Caco-2 (cell line): Measurements from ENCODE around the gene RALGPS1. TPM values are rescaled to one million over a fixed set of nuclear protein-coding genes. Genes with fewer than 3 reads are reported as not detected.

Experiments
- BruUV-seq: library from RNA; stranded (reverse); fragments of 400-500 nt; replicated peaks from 2 replicates; lab custom pipeline; 2021; lab: Mats Ljungman, UMichigan
- CTCF ChIA-PET: fragments of 300-600 bp; sonication (Branson Sonifier 250); formaldehyde crosslinking; loops from one replicate; lab custom pipeline; 2022; ENCODE audit warnings: antibody characterized with exemption; lab: Charles Lee
- POLR2A ChIA-PET: fragments of 300-600 bp; sonication (Branson Sonifier 250); formaldehyde crosslinking; loops from one replicate; lab custom pipeline; 2022; ENCODE audit warnings: antibody characterized with exemption; lab: Charles Lee
- DNase-seq, 2 experiments: peaks; one replicate each; pipeline versions ENCODE4 v3.0.0 to v3.0.0-alpha.2; 2020 to 2022
- H3K27me3 ChIP-seq: replicated peaks from 2 replicates; pipeline ENCODE4 v1.6.0; 2011; ENCODE audit warnings: low read length; ENCODE audit not compliant: control insufficient read depth, insufficient read depth
- H3K36me3 ChIP-seq: 2 replicates; pipeline ENCODE4 v1.5.1; 2011; ENCODE audit warnings: low read length; ENCODE audit not compliant: control insufficient read depth, insufficient read depth
- H3K4me1 ChIP-seq: fragments of 250-450 bp; sonication (Bioruptor Pico); 2 replicates; pipeline ENCODE4 v1.5.1; 2020; ENCODE audit warnings: mild to moderate bottlenecking
- H3K4me3 ChIP-seq: 2 replicates; pipeline ENCODE4 v1.5.1; 2011; ENCODE audit warnings: low read depth, mild to moderate bottlenecking, control low read depth, low read length
- H3K9me3 ChIP-seq: fragments of 250-450 bp; sonication (Bioruptor Pico); 2 replicates; pipeline ENCODE4 v1.5.1; 2020; ENCODE audit warnings: mild to moderate bottlenecking, moderate library complexity
- H3K27ac Mint-ChIP-seq: one replicate; pipeline ENCODE4 v1.8.0; 2022; ENCODE audit warnings: mixed read lengths; ENCODE audit not compliant: unreplicated experiment
- H3K27me3 Mint-ChIP-seq: one replicate; pipeline ENCODE4 v1.8.0; 2022; ENCODE audit warnings: mixed read lengths; ENCODE audit not compliant: insufficient read depth, unreplicated experiment
- H3K36me3 Mint-ChIP-seq: one replicate; pipeline ENCODE4 v1.8.0; 2022; ENCODE audit warnings: mild to moderate bottlenecking, mixed read lengths; ENCODE audit not compliant: insufficient read depth, unreplicated experiment
- H3K4me1 Mint-ChIP-seq: one replicate; pipeline ENCODE4 v1.8.0; 2022; ENCODE audit warnings: low read depth, mixed read lengths; ENCODE audit not compliant: unreplicated experiment
- H3K4me3 Mint-ChIP-seq: one replicate; pipeline ENCODE4 v1.8.0; 2022; ENCODE audit warnings: mild to moderate bottlenecking, moderate library complexity, mixed read lengths; ENCODE audit not compliant: unreplicated experiment
- H3K9me3 Mint-ChIP-seq: one replicate; pipeline ENCODE4 v1.8.0; 2022; ENCODE audit warnings: mixed read lengths; ENCODE audit not compliant: unreplicated experiment
- CTCF ChIP-seq, 2 experiments: fragments of 200-600 bp in 1 of 2; IDR thresholded peaks; 1 replicate in 1 of 2; 2 replicates in 1 of 2; pipeline versions ENCODE4 v1.5.1 to v1.8.0; 2011 to 2022; ENCODE audit warnings: antibody characterized with exemption in 1 of 2, control low read depth in 1 of 2, inconsistent platforms in 1 of 2, low read depth in 1 of 2, low read length in 1 of 2, mild to moderate bottlenecking in 1 of 2, moderate library complexity in 1 of 2; ENCODE audit not compliant: insufficient read depth in 1 of 2, severe bottlenecking in 1 of 2, unreplicated experiment in 1 of 2
- intact Hi-C: fragments of 100-400 bp; cut with micrococcal nuclease; formaldehyde crosslinking; loops from one replicate; pipeline ENCODE4 v1.10.0; 2022; ENCODE audit not compliant: unreplicated experiment
- total RNA-seq: library from RNA; stranded (reverse); gene quantifications from 2 replicates; pipeline ENCODE4 v1.2.3, GENCODE V29; 2022

Gene RALGPS1
- total RNA-seq, 1 experiment from 2014 or later: 41.5 TPM

GRCh38 chr9:127249877-127250276, 335.3 kb downstream of the RALGPS1 start:
- Histone ChIP-seq H3K4me3 (no peak overlapping the region), H3K4me1 (0 out of 2 replicates have a peak, but pooled peaks cover 5% of the 10 kb centered on the region), H3K9me3 (no peaks in the 10 kb centered on the region), H3K36me3 (no peaks in the 10 kb centered on the region), H3K27me3 (no peaks in the 10 kb centered on the region)
- CTCF ChIA-PET: no interaction called here
- no TSS peak for BruUV-seq
- H3K4me3 Mint-ChIP-seq: no peak overlapping the region
- H3K27ac Mint-ChIP-seq: no peak overlapping the region
- no peaks in the 10 kb centered on the region for H3K27me3 Mint-ChIP-seq
- POLR2A ChIA-PET: no interaction called here
- H3K9me3 Mint-ChIP-seq: no peaks in the 10 kb centered on the region
- no peaks in the 10 kb centered on the region for H3K4me1 Mint-ChIP-seq
- no peak for TF ChIP-seq CTCF (IDR thresholded peaks at IDR 0.05; ENCODE audit: insufficient read depth in 1 of 2, low read depth in 1 of 2, low read length in 1 of 2, severe bottlenecking in 1 of 2, unreplicated experiment in 1 of 2)
- peaks cover 4% of the 10 kb centered on the region for H3K36me3 Mint-ChIP-seq
- intact Hi-C loops: loop anchor here (5.0 kb wide), 1 partner anchor 147 kb away; the partner anchor contains the start of gene SLC2A8
- no peak for DNase-seq

GRCh38 chr9:127250896-127251391, 336.4 kb downstream of the RALGPS1 start:
- DNase-seq: no peak
- intact Hi-C loops: no loop called here
- Histone ChIP-seq H3K9me3 (no peaks in the 10 kb centered on the region), H3K36me3 (no peaks in the 10 kb centered on the region), H3K4me1 (0 out of 2 replicates have a peak, but pooled peaks cover under 1% of the 10 kb centered on the region), H3K4me3 (no peak overlapping the region), H3K27me3 (no peaks in the 10 kb centered on the region)
- Mint-ChIP-seq H3K36me3 (no peaks in the 10 kb centered on the region), H3K27me3 (no peaks in the 10 kb centered on the region), H3K4me3 (no peak overlapping the region), H3K4me1 (no peaks in the 10 kb centered on the region), H3K27ac (no peak overlapping the region), H3K9me3 (no peaks in the 10 kb centered on the region)
- no TSS peak for BruUV-seq
- CTCF ChIA-PET: no interaction called here
- POLR2A ChIA-PET: no interaction called here
- no peak for TF ChIP-seq CTCF (IDR thresholded peaks at IDR 0.05; ENCODE audit: insufficient read depth in 1 of 2, low read depth in 1 of 2, low read length in 1 of 2, severe bottlenecking in 1 of 2, unreplicated experiment in 1 of 2)

- no TSS peak for BruUV-seq
Measured at GRCh38 chr9:127252410-127253318, 338.1 kb downstream of the RALGPS1 start.

More at GRCh38 chr9:127252410-127253318, 338.1 kb downstream of the RALGPS1 start:
- Mint-ChIP-seq H3K9me3 (no peaks in the 10 kb centered on the region), H3K4me3 (no peak overlapping the region), H3K27me3 (no peaks in the 10 kb centered on the region), H3K4me1 (no peaks in the 10 kb centered on the region), H3K27ac (no peak overlapping the region), H3K36me3 (no peaks in the 10 kb centered on the region)
- intact Hi-C loops: no loop called here
- Histone ChIP-seq H3K4me3 (no peak overlapping the region), H3K4me1 (no peaks in the 10 kb centered on the region), H3K27me3 (no peaks in the 10 kb centered on the region), H3K36me3 (no peaks in the 10 kb centered on the region), H3K9me3 (no peaks in the 10 kb centered on the region)
- CTCF ChIA-PET: interaction anchor here (0.5 kb wide), 1 partner anchor 168 kb away, joined by 3 read pairs; no protein-coding TSS in a partner anchor
- POLR2A ChIA-PET: no interaction called here
- DNase-seq: no peak
- TF ChIP-seq CTCF (IDR thresholded peaks at IDR 0.05; ENCODE audit: insufficient read depth in 1 of 2, low read depth in 1 of 2, low read length in 1 of 2, severe bottlenecking in 1 of 2, unreplicated experiment in 1 of 2): no peak
